H9 (cell line): ENCODE data around the gene CCDC138. TPM values are rescaled to one million over a fixed set of nuclear protein-coding genes. Genes with fewer than 3 reads are reported as not detected.

Source experiments
- DNase-seq: peaks from one replicate; pipeline ENCODE4 v3.0.0-alpha.2; 2017
- H2AFZ ChIP-seq: one replicate; pipeline ENCODE4 v1.6.1; 2013; ENCODE audit warnings: mild to moderate bottlenecking, low read length, control low read depth, moderate library complexity
- H2AK5ac ChIP-seq: 2 replicates; pipeline ENCODE4 v1.6.1; 2013; ENCODE audit warnings: low read length, control low read depth, mixed read lengths; ENCODE audit not compliant: insufficient read length
- H2BK120ac ChIP-seq: one replicate; pipeline ENCODE4 v1.6.1; 2013; ENCODE audit warnings: low read depth, mild to moderate bottlenecking, low read length, control low read depth, inconsistent platforms; ENCODE audit not compliant: poor library complexity, severe bottlenecking
- H2BK12ac ChIP-seq: 2 replicates; pipeline ENCODE4 v1.6.1; 2013; ENCODE audit warnings: low read length, control low read depth, mixed read lengths, low read depth; ENCODE audit not compliant: insufficient read length
- H2BK15ac ChIP-seq: 2 replicates; pipeline ENCODE4 v1.6.1; 2013; ENCODE audit warnings: low read depth, low read length, control low read depth
- H2BK20ac ChIP-seq: one replicate; pipeline ENCODE4 v1.6.1; 2013; ENCODE audit warnings: low read depth, mild to moderate bottlenecking, low read length, control low read depth, inconsistent platforms; ENCODE audit not compliant: poor library complexity, severe bottlenecking
- H2BK5ac ChIP-seq: 2 replicates; pipeline ENCODE4 v1.6.1; 2013; ENCODE audit warnings: low read length, control low read depth, mixed read lengths; ENCODE audit not compliant: insufficient read length
- H3K14ac ChIP-seq: 2 replicates; pipeline ENCODE4 v1.6.1; 2013; ENCODE audit warnings: low read length, control low read depth; ENCODE audit not compliant: insufficient read depth
- H3K18ac ChIP-seq: 2 replicates; pipeline ENCODE4 v1.6.1; 2013; ENCODE audit warnings: low read depth, mild to moderate bottlenecking, mixed read lengths, low read length, control low read depth; ENCODE audit not compliant: insufficient read length
- H3K23ac ChIP-seq: 2 replicates; pipeline ENCODE4 v1.6.1; 2013; ENCODE audit warnings: low read length, control low read depth, mixed read lengths, low read depth; ENCODE audit not compliant: insufficient read length
- H3K23me2 ChIP-seq: 2 replicates; pipeline ENCODE4 v1.6.1; 2013; ENCODE audit warnings: low read depth, mild to moderate bottlenecking, mixed read lengths, low read length, control low read depth; ENCODE audit not compliant: insufficient read length, poor library complexity, severe bottlenecking
- H3K27ac ChIP-seq: 2 replicates; pipeline ENCODE4 v1.5.1; 2013; ENCODE audit warnings: low read length, control low read depth, mixed read lengths, low read depth; ENCODE audit not compliant: insufficient read length
- H3K27me3 ChIP-seq: 2 replicates; pipeline ENCODE4 v1.6.1; 2013; ENCODE audit warnings: low read length, control low read depth, inconsistent platforms; ENCODE audit not compliant: insufficient read depth
- H3K4ac ChIP-seq: 2 replicates; pipeline ENCODE4 v1.6.1; 2013; ENCODE audit warnings: low read depth, mild to moderate bottlenecking, control low read depth, inconsistent platforms, low read length, moderate library complexity
- H3K4me1 ChIP-seq: 2 replicates; pipeline ENCODE4 v1.6.1; 2013; ENCODE audit warnings: low read length, control low read depth, inconsistent platforms; ENCODE audit not compliant: insufficient read depth
- H3K4me2 ChIP-seq: 2 replicates; pipeline ENCODE4 v1.6.1; 2013; ENCODE audit warnings: low read length, control low read depth, mixed read lengths; ENCODE audit not compliant: insufficient read length, insufficient read depth
- H3K56ac ChIP-seq: 2 replicates; pipeline ENCODE4 v1.6.1; 2013; ENCODE audit warnings: low read depth, mild to moderate bottlenecking, mixed read lengths, low read length, control low read depth; ENCODE audit not compliant: insufficient read length
- H3K79me1 ChIP-seq: 2 replicates; pipeline ENCODE4 v1.6.1; 2013; ENCODE audit warnings: low read depth, mild to moderate bottlenecking, moderate library complexity, low read length, control low read depth, inconsistent platforms; ENCODE audit not compliant: insufficient read depth, poor library complexity, severe bottlenecking
- H3K79me2 ChIP-seq: 2 replicates; pipeline ENCODE4 v1.6.1; 2013; ENCODE audit warnings: low read length, control low read depth, inconsistent platforms; ENCODE audit not compliant: insufficient read depth
- H3K9ac ChIP-seq: 2 replicates; pipeline ENCODE4 v1.6.1; 2013; ENCODE audit warnings: low read length, control low read depth, mixed read lengths; ENCODE audit not compliant: insufficient read length; ENCODE audit errors: extremely low read depth
- H3K9me3 ChIP-seq: one replicate; pipeline ENCODE4 v1.6.1; 2013; ENCODE audit warnings: low read depth, low read length, inconsistent platforms; ENCODE audit not compliant: control insufficient read depth
- H3T11ph ChIP-seq: one replicate; pipeline ENCODE4 v1.6.1; 2013; ENCODE audit warnings: mild to moderate bottlenecking, low read length, control low read depth, inconsistent platforms
- H4K20me1 ChIP-seq: one replicate; pipeline ENCODE4 v1.6.1; 2013; ENCODE audit not compliant: control insufficient read depth, insufficient read length, insufficient read depth
- H4K5ac ChIP-seq: 2 replicates; pipeline ENCODE4 v1.6.1; 2013; ENCODE audit warnings: low read depth, mild to moderate bottlenecking, mixed read lengths, low read length, control low read depth; ENCODE audit not compliant: insufficient read length
- H4K8ac ChIP-seq: replicated peaks from 2 replicates; pipeline ENCODE4 v1.6.1; 2013; ENCODE audit warnings: low read length, control low read depth, mixed read lengths, low read depth; ENCODE audit not compliant: insufficient read length
- H4K91ac ChIP-seq: 2 replicates; pipeline ENCODE4 v1.6.1; 2013; ENCODE audit warnings: low read depth, mild to moderate bottlenecking, moderate library complexity, mixed read lengths, low read length, control low read depth; ENCODE audit not compliant: insufficient read length
- H3K27ac Mint-ChIP-seq, 3 experiments: 2 replicates in 2 of 3; 3 replicates in 1 of 3; pipeline ENCODE4 v1.8.0; 2020 to 2021; ENCODE audit warnings: mixed read lengths in 3 of 3, mild to moderate bottlenecking in 1 of 3, moderate library complexity in 1 of 3
- H3K27me3 Mint-ChIP-seq: 2 replicates; pipeline ENCODE4 v1.8.0; 2021; ENCODE audit warnings: low read depth, mild to moderate bottlenecking, moderate library complexity, mixed read lengths
- H3K36me3 Mint-ChIP-seq, 3 experiments: 2 replicates in 2 of 3; 3 replicates in 1 of 3; pipeline ENCODE4 v1.8.0; 2020 to 2021; ENCODE audit warnings: low read depth in 3 of 3, mixed read lengths in 3 of 3; ENCODE audit not compliant: insufficient read depth in 1 of 3
- H3K4me1 Mint-ChIP-seq, 2 experiments: 2 replicates each; pipeline ENCODE4 v1.8.0; 2020; ENCODE audit warnings: mixed read lengths in 2 of 2
- H3K4me3 Mint-ChIP-seq, 2 experiments: 2 replicates in 1 of 2; 3 replicates in 1 of 2; pipeline ENCODE4 v1.8.0; 2020 to 2021; ENCODE audit warnings: mild to moderate bottlenecking in 2 of 2, mixed read lengths in 2 of 2, moderate library complexity in 1 of 2
- H3K9me3 Mint-ChIP-seq, 2 experiments: 2 replicates in 1 of 2; 3 replicates in 1 of 2; pipeline ENCODE4 v1.8.0; 2020; ENCODE audit warnings: mild to moderate bottlenecking in 2 of 2, mixed read lengths in 2 of 2, moderate library complexity in 1 of 2
- WGBS: extraction: QIAGEN DNeasy Blood & Tissue Kit; methylation state at CpG from one replicate; pipeline ENCODE4 v1.1.7; 2013; ENCODE audit warnings: missing lambda C conversion rate, low lambda C conversion rate, mixed read lengths; ENCODE audit not compliant: insufficient read length; ENCODE audit errors: extremely low coverage; 5-methylcytosine and 5-hydroxymethylcytosine counted together
- total RNA-seq: library from RNA; stranded (reverse); gene quantifications from 2 replicates; pipeline ENCODE4 v1.2.1, GENCODE V29; 2021
- TF ChIP-seq, protein P1 (sequence below): fragments of 200-600 bp; sonication (generic); conservative IDR thresholded peaks from 3 replicates; pipeline ENCODE4 v1.8.0; 2021; ENCODE audit warnings: antibody characterized with exemption, mild to moderate bottlenecking

The CCDC138 gene
- total RNA-seq, 1 experiment from 2014 or later: 32.7 TPM

DNA sequence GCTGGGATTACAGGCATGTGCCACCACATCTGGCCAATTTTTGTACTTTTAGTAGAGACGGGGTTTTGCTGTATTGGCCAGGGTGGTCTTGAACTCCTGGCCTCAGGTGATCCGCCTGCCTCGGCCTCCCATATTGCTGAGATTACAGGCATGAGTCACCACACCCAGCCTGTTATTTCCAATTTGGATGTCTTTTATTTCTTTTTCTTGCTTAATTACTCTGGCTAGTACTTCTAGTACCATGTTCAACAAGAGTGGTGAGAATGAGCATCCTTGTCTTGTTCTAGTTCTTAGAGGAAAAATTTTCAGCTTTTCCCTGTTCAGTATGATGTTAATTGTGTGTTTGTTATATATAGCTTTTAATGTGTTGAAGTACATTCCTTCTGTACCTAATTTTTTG, 23.4 kb downstream of the CCDC138 start:
- Histone ChIP-seq H2AK5ac (no peak overlapping the region), H4K8ac (no peak overlapping the region), H3T11ph (no peak overlapping the region), H3K27me3 (no peaks in the 10 kb centered on the region), H3K4ac (no peak overlapping the region), H2BK5ac (no peak overlapping the region), H3K23ac (no peak overlapping the region), H4K5ac (no peak overlapping the region), H3K56ac (no peak overlapping the region), H3K4me2 (no peak overlapping the region), H2BK20ac (no peak overlapping the region), H3K14ac (no peak overlapping the region), H3K79me2 (no peaks in the 10 kb centered on the region; the same call in 1 of the 2 replicates), H4K20me1 (no peaks in the 10 kb centered on the region), H3K9me3 (no peaks in the 10 kb centered on the region), H3K18ac (no peak overlapping the region), H2AFZ (no peak overlapping the region), H3K23me2 (no peaks in the 10 kb centered on the region), H3K79me1 (no peaks in the 10 kb centered on the region), H3K4me1 (no peaks in the 10 kb centered on the region), H2BK120ac (no peak overlapping the region), H3K27ac (no peak overlapping the region), H4K91ac (no peak overlapping the region), H3K9ac (no peak overlapping the region), H2BK15ac (no peak overlapping the region), H2BK12ac (no peak overlapping the region)
- Mint-ChIP-seq H3K9me3 (peaks cover 24 to 27% of the 10 kb centered on the region in 2 experiments), H3K27me3 (no peaks in the 10 kb centered on the region), H3K27ac (no peak overlapping the region; a peak in 1 of 7 replicates), H3K36me3 (peaks cover 55 to 63% (median 60%) of the 10 kb centered on the region in 3 experiments), H3K4me1 (no peaks in the 10 kb centered on the region), H3K4me3 (no peak overlapping the region)
- no CpG with 5 or more reads among the region's 3 CpGs for WGBS
- TF ChIP-seq, protein P1, sequence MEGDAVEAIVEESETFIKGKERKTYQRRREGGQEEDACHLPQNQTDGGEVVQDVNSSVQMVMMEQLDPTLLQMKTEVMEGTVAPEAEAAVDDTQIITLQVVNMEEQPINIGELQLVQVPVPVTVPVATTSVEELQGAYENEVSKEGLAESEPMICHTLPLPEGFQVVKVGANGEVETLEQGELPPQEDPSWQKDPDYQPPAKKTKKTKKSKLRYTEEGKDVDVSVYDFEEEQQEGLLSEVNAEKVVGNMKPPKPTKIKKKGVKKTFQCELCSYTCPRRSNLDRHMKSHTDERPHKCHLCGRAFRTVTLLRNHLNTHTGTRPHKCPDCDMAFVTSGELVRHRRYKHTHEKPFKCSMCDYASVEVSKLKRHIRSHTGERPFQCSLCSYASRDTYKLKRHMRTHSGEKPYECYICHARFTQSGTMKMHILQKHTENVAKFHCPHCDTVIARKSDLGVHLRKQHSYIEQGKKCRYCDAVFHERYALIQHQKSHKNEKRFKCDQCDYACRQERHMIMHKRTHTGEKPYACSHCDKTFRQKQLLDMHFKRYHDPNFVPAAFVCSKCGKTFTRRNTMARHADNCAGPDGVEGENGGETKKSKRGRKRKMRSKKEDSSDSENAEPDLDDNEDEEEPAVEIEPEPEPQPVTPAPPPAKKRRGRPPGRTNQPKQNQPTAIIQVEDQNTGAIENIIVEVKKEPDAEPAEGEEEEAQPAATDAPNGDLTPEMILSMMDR: no peak
- DNase-seq: no peak
